Esophagus squamous epithelium (tissue), 4 donors: ENCODE results near the gene COQ8B.

ENCODE experiments used
- CTCF ChIP-seq, 6 experiments: fragments of 450-650 bp in 4 of 6; fragments of 200-600 bp in 2 of 6; sonication (generic) in 2 of 6; IDR thresholded peaks; one replicate each; pipeline ENCODE4 v1.5.1; 2016 to 2019; ENCODE audit warnings: antibody characterized with exemption in 6 of 6, mild to moderate bottlenecking in 4 of 6, moderate library complexity in 4 of 6
- POLR2A ChIP-seq, 4 donors: fragments of 450-650 bp; IDR thresholded peaks; one replicate each; pipeline ENCODE4 v1.6.1; 2017; ENCODE audit warnings: antibody characterized with exemption in 4 of 4, mild to moderate bottlenecking in 4 of 4, moderate library complexity in 3 of 4

GRCh38 chr19:40674291-40674690, 42.4 kb downstream of the COQ8B start:
- TF ChIP-seq POLR2A (IDR thresholded peaks at IDR 0.05) (no peak), CTCF (IDR thresholded peaks at IDR 0.05) (no peak)
